Measurements from ENCODE around the gene BNC1.

BNC1 gene

GRCh38 chr15:83284559-83285283, at the start of gene BNC1:
TSS of gene BNC1 (minus strand) at chr15:83284664. CDS start at chr15:83284628, 36 bp downstream.
- peak; percentile 83 for DNase-seq

GRCh38 chr15:83327041-83327440, 42.6 kb upstream of the BNC1 start:
- DNase-seq, result no peak

GRCh38 chr15:83324799-83325198, 40.3 kb upstream of the BNC1 start:
- DNase-seq, result peak; percentile 39

- DNase-seq, result no peak
These were observed 38.8 kb upstream of the BNC1 start for GRCh38 chr15:83323296-83323711.

GRCh38 chr15:83322691-83323090, 38.2 kb upstream of the BNC1 start:
- DNase-seq, result no peak

- DNase-seq, result no peak
These were observed 37.6 kb upstream of the BNC1 start for GRCh38 chr15:83322061-83322460.

GRCh38 chr15:83320844-83321243, 36.4 kb upstream of the BNC1 start:
- peak; percentile 69 for DNase-seq

GRCh38 chr15:83320404-83320803, 35.9 kb upstream of the BNC1 start:
- peak; percentile 85 for DNase-seq

GRCh38 chr15:83319771-83320170, 35.3 kb upstream of the BNC1 start:
- no peak for DNase-seq

GRCh38 chr15:83318861-83319415, 34.5 kb upstream of the BNC1 start:
- DNase-seq, result peak; percentile 42

GRCh38 chr15:83318036-83318435, 33.6 kb upstream of the BNC1 start:
- DNase-seq, result no peak

- no peak for DNase-seq
These were observed 27.6 kb upstream of the BNC1 start for GRCh38 chr15:83312071-83312470.

GRCh38 chr15:83310521-83311456, 26.3 kb upstream of the BNC1 start:
- DNase-seq, result peak; percentile 46

GRCh38 chr15:83308671-83309070, 24.2 kb upstream of the BNC1 start:
- no peak for DNase-seq

GRCh38 chr15:83306561-83306960, 22.1 kb upstream of the BNC1 start:
- DNase-seq, result peak; percentile 45

- DNase-seq, result peak; percentile 92
These were observed 21.3 kb upstream of the BNC1 start for GRCh38 chr15:83305704-83306291.

- DNase-seq, result peak; percentile 77
These were observed 20.6 kb upstream of the BNC1 start for GRCh38 chr15:83304861-83305703.

- DNase-seq, result no peak
These were observed 19.1 kb upstream of the BNC1 start for GRCh38 chr15:83303535-83303934.

- DNase-seq, result peak; percentile 89
These were observed 16.4 kb upstream of the BNC1 start for GRCh38 chr15:83300826-83301225.

GRCh38 chr15:83299462-83299861, 15.0 kb upstream of the BNC1 start:
- no peak for DNase-seq

- DNase-seq, result no peak
These were observed 11.0 kb upstream of the BNC1 start for GRCh38 chr15:83295417-83295816.

GRCh38 chr15:83293201-83293600, 8.7 kb upstream of the BNC1 start:
- no peak for DNase-seq

Data from NCI-H226 (cell line).